Testis (tissue), 2 donors: ENCODE data around the gene GRIA1.

Source experiments
- POLR2A ChIP-seq: fragments of 450-650 bp; IDR thresholded peaks from one replicate; pipeline ENCODE4 v1.6.1; 2017; ENCODE audit warnings: antibody characterized with exemption, mild to moderate bottlenecking, moderate library complexity
- TF ChIP-seq, protein P1 (sequence below), 3 experiments: fragments of 450-650 bp in 2 of 3; fragments of 200-600 bp in 1 of 3; sonication (generic) in 1 of 3; IDR thresholded peaks; one replicate each; pipeline ENCODE4 v1.5.1; 2016 to 2019; ENCODE audit warnings: antibody characterized with exemption in 3 of 3, mild to moderate bottlenecking in 2 of 3, moderate library complexity in 1 of 3

GRCh38 chr5:153831973-153832372, 341.5 kb downstream of the GRIA1 start:
- TF ChIP-seq, protein P1, sequence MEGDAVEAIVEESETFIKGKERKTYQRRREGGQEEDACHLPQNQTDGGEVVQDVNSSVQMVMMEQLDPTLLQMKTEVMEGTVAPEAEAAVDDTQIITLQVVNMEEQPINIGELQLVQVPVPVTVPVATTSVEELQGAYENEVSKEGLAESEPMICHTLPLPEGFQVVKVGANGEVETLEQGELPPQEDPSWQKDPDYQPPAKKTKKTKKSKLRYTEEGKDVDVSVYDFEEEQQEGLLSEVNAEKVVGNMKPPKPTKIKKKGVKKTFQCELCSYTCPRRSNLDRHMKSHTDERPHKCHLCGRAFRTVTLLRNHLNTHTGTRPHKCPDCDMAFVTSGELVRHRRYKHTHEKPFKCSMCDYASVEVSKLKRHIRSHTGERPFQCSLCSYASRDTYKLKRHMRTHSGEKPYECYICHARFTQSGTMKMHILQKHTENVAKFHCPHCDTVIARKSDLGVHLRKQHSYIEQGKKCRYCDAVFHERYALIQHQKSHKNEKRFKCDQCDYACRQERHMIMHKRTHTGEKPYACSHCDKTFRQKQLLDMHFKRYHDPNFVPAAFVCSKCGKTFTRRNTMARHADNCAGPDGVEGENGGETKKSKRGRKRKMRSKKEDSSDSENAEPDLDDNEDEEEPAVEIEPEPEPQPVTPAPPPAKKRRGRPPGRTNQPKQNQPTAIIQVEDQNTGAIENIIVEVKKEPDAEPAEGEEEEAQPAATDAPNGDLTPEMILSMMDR (IDR thresholded peaks at IDR 0.05) = no peak
- TF ChIP-seq POLR2A = no peak
